Fibroblast of skin of left quadriceps (primary cell): ENCODE data around the gene PUS1.
"Not testable (repeated sequence)": the region's sequence is repeated elsewhere in the genome, so short reads cannot be mapped to it uniquely, and the experiment has no call there.

ENCODE experiments used
- DNase-seq, 2 experiments: peaks; one replicate each; pipeline ENCODE4 v3.0.0-alpha.2; 2013; ENCODE audit warnings: low read depth in 2 of 2

PUS1 gene

DNA sequence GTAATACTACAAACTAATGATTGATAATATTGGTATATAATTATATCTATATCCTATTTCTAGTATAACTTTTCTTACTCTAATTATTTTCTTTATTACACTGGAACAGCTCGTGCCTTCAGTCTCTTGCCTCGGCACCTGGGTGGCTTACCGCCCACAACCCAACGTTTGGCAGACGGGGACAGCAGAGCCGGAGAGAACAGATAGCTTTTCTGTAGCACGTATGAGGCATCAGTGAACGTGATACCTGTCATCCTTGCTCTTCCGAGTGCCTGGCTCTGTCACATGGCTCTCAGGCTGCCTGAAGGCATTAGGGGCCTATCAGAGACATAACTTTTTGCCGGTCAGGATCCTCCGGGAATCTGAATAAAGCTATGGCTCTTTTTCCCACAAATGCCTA, 5.5 kb downstream of the PUS1 start:
- no peak for DNase-seq

DNA sequence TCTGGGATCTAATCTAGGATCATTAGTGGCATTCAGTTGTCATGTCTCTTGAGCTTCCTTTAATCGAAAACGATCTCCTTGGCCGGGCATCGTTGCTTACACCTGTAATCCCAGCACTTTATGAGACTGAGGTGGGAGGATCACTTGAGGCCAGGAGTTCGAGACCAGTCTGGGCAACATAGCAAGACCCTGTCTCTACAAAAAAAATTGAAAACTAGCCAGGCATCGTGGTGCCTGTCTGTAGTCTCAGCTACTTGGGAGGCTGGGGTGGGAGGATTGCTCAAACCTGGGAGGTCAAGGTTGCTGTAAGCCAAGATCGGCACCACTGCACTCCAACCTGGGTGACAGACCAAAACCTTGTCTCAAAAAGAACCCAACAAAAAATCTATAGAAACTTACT, 9.0 kb downstream of the PUS1 start:
- DNase-seq, result no peak

DNA sequence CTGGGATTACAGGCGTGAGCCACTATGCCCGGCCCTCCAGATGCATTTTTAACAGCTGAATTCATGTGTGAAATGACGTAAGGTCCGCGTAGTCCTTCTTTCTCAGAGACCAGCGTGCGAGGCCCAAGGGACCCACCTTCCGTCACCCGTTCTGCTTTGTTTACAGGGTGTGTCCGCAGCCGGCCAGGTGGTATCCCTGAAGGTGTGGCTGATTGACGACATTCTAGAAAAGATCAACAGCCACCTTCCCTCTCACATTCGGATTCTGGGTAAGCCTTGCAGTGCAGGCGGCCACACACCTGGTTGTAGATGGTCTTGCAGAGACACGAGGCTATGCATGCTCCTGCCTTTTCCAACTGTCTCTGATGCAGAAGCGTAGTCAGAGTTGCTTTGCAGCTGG, 9.9 kb downstream of the PUS1 start:
- DNase-seq, result no peak

DNA sequence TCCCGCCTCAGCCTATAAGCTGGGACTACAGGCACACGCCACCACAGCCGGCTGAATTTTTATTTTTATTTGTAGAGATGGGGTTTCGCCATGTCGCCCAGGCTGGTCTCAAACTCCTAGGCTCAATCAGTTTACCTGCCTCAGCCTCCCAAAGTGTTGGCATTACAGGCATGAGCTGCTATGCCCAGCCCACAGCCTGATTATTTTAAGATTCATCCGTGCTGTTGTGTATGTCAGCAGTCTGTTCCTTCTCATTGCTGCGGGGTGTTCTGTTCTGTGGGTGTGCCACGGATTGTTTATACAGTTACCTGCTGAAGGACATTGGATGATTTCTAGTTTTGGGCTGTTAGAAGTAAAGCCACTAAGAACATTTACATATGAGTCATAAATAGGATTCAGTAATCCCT, 11.1 kb downstream of the PUS1 start:
- DNase-seq, result no peak

DNA sequence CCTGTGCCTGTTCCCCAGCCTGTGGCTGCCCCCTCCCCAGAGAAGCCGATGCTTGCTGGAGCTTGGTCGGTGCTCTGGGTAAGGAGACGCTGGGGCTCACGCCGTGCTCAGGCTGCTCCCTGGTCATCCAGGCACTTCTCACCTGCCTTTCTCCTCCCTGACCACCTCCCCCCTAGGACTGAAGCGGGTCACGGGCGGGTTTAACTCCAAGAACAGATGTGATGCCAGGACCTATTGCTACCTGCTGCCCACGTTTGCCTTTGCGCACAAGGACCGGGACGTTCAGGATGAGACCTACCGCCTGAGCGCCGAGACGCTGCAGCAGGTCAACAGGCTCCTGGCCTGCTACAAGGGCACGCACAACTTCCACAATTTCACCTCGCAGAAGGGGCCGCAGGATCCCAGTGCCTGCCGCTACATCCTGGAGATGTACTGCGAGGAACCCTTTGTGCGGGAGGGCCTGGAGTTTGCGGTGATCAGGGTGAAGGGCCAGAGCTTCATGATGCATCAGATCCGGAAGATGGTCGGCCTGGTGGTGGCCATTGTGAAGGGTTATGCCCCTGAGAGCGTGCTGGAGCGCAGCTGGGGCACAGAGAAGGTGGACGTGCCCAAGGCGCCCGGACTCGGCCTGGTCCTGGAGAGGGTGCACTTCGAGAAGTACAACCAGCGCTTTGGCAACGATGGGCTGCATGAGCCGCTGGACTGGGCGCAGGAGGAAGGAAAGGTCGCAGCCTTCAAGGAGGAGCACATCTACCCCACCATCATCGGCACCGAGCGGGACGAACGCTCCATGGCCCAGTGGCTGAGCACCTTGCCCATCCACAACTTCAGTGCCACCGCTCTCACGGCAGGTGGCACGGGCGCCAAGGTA, 12.3 kb downstream of the PUS1 start:
- DNase-seq, result no peak

DNA sequence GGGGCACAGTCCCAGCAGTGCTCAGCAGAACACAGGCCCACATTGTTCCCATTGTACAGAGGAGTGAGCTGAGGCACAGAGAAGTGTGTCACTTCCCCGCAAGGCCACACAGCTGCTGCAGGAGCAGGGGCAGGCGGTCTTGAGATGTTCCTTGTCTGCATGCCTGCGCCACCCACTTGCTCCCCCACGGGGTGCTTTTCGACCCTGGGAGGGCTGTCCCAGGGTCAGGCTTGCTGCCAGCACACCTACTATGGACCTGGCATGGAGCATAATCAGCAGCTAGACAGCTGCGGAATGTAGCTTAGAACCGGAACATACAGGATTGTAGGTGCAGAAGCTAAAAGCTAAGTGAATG, 12.9 kb downstream of the PUS1 start:
- no peak for DNase-seq

DNA sequence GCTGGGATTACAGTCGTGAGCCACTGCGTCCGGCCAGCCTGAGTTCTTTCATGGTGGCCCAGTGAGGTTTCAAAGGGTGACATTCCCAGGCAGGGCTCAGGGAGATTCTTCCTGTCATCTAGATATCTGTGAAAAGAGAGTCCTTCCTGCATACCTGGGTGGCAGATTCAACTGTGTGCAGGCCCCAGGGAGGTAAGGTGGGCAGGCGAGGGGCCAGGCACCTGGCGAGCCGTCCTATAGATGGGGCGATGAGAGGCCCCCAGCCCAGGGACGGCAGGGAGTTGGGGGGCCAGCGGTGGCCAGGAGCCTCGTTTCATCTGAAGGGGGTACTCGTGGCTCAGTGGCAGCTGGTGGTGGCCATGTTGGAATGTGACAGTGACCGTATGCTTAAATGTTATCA, 13.6 kb downstream of the PUS1 start:
- DNase-seq, result no peak

DNA sequence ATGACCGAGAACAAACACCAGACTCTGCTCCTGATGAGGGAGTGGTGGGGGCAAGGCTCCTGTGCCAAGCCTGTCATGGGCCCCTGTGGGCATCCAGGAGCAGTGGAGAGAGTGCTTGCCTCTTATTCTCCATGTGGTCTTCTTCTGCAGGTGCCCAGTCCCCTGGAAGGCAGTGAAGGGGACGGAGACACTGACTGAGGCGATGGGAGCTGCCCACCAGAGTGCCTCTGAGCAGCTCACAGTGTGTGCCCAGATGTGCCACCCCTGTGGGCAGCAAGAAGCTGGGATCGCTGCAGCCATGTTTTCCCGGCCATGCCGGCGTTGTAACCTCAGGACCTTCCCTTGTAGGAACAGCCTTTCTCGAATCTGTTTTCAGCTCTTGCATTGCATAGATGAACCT, 14.3 kb downstream of the PUS1 start:
- no peak for DNase-seq

DNA sequence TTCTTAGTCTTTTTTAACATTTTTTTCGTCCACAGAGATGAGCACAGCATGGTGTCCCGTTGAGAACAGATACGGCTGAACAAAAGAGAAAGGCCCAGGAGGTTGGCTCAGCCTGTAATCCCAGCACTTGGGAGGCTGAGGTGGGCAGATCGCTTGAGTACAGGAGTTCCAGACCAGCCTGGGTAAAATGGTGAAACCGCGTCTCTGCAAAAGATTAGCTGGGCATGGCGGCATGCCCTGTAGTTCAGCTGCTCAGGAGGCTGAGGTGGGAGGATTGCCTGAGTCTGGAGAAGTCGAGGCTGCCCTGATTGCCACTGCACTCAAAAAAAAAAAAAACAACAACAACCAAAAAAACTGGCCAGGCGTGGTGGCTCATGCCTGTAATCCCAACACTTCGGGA, 14.8 kb downstream of the PUS1 start:
- DNase-seq, result no peak

DNA sequence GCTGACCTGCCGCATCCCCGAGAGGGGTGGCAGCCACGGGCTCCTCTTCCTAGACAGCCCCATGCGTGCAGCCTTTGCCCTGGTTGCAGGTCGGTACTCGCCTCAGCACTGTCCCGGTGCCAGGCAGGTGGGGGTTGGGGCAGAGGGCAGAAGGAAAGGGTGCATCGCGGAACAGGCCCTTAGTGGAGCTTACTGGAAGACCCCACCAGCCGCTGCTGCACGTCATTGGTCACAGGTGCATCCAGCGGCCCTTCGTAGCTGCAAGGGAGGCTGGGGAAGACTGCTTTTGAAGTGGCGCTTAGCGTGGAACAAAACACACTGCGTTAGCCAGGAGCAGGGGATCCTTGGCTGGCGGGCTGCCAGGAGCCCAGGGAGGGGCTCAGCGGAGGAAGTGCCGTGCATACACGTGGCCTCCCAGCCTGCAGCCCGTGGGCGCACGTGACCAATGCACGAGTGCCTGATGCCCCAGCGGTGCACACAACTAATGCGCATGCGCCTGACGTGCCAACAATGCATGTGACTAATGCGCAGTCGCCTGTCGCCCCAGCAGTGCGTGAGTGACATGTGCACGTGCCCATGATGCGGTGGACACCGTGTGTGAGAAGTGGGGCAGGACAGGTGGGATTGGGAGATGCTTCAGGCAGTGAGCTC, 15.7 kb downstream of the PUS1 start:
- DNase-seq, result no peak

DNA sequence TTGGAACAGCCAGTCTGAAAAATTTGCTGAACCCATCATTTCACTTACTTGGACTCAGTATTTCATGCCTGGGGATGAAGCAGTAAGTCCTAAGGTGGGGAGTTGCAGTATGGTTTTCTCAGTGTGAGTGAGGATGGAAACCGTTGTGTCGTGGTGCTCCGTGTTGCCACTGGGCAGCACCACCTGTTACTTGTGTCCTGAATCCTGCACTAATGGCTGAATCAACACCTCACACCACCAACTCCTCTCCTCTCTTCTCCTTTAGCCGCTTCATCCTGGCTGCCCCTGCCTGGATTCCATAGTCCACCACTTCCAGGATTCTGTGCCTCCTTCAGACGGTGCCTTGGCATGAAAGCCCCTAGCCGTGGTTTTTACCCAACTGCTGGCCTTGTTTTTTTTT, 17.7 kb downstream of the PUS1 start:
- DNase-seq, result no peak

DNA sequence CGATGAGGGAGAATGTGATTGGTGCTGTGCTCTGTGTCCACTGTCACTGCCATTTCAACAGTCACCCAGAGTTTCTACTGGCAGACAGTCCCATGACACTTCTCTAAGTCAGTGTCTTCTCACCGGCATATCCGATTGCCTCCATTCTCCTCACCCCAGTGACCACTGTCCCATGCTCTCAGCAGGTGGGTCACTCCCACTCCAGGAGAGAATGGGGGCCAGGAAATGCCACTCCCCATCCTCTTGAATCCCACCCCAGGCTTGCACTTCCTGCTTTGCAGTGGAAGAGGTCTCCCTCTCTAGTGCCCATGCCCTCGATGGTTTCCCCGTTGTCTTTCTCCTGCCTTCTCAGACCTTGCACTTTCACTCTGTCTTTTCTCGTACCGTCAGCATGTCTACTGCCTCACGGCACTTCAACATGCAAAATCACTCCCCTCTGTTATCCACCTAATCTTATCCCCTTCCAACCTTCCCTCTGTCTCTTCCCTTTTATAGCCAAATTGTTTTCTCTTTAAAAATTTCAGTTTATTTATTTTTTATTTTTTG, 18.5 kb downstream of the PUS1 start:
- no peak for DNase-seq

DNA sequence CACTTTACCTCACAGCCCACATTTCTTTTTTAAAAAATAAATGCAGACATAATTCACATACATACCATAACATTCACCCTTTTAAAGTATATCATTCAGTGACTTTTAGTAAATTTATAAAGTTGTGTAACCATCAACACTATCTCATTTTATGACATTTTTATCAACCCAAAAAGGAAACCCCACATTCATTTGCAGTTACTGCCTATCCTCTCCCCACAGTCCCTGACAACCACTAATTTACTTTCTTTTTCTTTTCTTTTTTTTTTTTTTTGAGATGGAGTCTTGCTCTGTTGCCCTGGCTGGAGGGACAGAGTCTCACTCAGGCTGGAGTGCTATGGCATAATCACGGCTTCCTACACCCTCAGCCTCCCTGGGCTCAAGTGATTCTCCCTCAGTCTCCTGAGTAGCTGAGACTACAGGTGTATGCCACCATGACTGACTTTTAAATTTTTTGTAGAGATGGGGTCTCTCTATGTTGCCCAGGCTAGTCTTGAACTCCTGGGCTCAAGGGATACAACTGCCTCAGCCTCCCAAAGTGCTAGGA, 19.2 kb downstream of the PUS1 start:
- no peak for DNase-seq

DNA sequence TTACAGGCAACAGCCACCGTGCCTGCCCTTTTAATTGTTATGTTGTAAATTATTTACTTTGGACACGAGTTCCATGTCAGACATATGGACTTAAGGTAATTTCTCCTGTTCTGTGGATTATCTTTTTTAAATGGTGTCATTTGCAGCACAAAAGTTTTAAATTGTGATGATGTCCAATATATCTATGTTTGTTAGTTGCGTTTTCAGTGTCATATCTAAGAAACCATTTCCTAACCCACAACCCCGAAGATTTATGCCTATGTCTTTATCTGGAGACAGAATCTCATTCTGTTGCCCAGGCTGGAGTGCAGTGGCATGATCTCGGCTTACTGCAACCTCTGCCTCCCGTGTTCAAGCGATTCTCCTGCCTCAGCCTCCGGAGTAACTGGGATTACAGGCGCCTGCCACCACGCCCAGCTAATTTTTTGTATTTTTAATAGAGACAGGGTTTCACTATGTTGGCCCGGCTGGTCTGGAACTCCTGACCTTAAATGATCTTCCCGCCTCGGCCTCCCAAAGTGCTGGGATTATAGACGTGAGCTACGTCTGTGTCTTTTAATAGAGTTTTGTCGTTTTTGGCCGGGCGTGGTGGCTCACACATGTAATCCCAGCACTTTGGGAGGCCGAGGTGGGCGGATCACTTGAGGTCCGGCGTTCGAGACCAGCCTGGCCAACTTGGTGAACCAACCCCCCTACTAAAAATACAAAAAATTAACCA, 19.8 kb downstream of the PUS1 start:
- not testable (repeated sequence) for DNase-seq

DNA sequence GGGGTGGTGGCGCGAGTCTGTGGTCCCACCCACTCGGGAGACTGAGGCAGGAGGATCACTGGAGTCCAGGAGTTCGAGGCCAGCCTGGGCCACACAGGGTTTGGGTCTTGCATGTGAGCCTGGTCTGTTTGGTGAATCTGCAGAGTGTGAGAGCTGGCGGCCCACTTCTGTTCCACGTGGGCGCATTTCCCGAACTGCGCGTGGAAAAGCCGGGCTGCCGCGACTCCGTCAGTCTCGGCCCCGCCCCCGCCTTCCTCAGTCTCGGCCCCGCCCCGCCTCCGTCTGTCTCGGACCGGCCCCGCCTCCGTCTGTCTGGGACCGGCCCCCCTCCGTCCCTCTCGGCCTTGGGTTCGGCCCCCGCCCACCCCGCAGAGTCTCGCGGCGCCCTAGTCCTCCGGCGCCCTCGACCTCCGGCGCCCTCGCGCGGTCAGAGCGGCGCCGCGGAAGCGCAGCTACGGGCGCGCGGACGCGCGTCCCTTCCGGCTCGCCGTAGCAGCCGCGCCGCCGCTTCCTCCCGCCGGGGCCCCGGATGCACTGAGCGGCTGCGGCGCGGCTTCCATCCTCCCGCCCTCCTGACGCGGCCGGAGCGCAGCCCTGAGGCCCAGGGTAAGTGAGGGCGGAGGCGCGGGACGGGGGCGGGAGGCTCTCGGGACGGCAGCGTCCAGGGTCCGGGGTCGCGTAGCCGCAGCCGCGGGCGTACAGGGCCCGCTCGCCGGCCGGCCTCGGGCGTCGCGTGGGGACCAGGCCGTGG, 20.5 kb downstream of the PUS1 start, which contains the start of gene EP400:
EP400 (plus strand) TSS at position 512 of the 751 bp plus-strand sequence. CDS start 10,678 bp downstream, outside the sequence.
- DNase-seq, result peak; percentile 88

DNA sequence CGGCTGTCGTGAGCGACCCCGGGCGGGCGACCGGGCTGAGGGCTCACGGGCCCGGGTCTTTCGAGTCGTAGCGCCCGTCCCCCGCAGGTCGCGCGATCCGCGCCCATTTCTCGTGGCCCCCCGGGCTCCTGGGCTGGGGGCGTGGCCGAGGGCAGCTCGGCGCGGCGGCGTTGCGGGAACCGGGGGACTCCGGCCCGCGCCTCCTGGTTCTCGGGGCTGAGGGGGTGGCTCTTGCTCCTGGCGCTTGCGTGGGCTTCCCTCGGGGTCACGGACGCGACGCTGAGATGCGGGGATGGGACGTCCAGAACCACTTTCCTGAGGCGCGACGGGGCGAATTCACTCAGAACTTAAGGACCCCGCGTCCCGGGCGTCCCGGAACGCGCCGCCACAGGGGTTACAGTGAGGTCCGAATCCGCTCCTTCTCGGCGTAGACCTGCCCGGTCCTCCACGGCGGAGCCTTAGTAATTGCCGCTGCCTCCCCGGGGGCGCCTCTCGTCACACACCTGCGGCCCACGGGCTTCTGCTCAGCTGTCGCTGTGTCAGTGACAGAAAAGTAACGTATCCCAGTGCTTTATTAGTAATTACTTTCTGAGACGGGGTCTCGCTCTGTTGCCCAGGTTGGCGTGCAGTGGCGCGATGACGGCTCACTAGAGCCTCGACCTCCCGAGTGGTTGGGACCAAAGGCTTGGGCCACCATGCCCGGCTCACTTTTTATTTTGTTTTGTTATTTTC, 21.3 kb downstream of the PUS1 start:
- no peak for DNase-seq

DNA sequence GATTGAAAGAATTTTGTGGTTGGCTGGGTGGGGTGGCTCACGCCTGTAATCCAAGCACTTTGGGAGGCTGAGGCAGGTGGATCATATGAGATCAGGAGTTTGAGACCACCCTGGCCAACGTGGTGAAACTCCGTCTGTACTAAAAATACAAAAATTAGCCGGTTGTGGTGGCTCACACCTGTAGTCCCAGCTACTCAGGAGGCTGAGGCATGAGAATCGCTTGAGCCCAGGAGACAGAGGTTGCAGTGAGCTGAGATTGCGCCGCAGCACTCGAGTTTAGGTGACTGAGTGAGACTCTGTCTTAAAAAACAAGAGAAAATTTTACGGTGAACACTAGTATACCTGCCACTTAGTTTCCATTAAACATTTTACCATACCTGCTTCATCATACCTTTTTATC, 24.7 kb downstream of the PUS1 start:
- not testable (repeated sequence) for DNase-seq

DNA sequence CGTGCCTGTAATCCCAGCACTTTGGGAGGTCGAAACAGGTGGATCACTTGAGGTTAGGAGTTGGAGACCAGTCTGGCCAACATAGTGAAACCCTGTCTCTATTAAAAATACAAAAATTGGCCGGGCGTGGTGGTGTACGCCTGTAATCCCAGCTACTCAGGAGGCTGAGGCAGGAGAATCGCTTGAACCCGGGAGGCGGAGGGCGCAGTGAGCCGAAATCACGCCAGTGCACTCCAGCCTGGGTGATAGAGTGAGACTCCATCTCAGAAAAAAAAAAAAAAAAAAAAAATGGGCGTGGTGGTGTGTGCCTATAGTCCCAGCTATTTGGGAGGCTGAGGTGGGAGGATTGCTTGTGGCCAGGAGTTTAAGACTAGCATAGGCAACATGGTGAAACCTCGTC, 25.4 kb downstream of the PUS1 start:
- DNase-seq, result not testable (repeated sequence)

DNA sequence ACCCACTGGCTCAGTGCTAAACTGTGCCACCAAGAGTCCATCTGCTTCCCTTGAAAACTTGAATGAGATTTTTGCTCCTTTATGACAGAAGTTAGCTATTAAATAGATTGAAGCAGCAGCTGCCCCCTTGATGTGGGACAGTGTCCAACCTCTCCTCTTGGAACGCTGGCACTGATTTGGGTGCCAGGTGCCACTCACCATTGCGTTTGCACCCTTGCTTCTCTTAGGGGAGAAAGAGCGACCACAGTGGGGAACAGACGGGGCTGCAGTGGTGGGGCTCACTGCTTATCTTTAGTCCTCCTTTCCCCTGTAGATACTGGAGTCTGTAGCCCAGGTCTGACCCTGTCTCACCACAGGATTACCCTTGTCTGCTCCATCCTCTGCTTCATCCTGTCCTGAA, 30.0 kb downstream of the PUS1 start:
- no peak for DNase-seq
